WTC11 (cell line): ENCODE results near the gene CREB3L1. TPM values are rescaled to one million over a fixed set of nuclear protein-coding genes. Genes with fewer than 3 reads are reported as not detected.
A peak's percentile ranks its signal among the peaks of the same experiment; 100 is the strongest.

Experiments used
- AFF4 ChIP-seq: sonication (generic); formaldehyde crosslinking; IDR thresholded peaks from 2 replicates; pipeline ENCODE4 v1.8.1; 2023; ENCODE audit warnings: mild to moderate bottlenecking, missing genetic modification reagents, borderline replicate concordance
- AR ChIP-seq: fragments of 250-450 bp; sonication (Bioruptor Pico); IDR thresholded peaks from 2 replicates; pipeline ENCODE4 v1.9.0; 2021; ENCODE audit warnings: mild to moderate bottlenecking
- ARID4B ChIP-seq: sonication (generic); formaldehyde crosslinking; IDR thresholded peaks from 2 replicates; pipeline ENCODE4 v1.8.0; 2023; ENCODE audit warnings: missing genetic modification reagents, mild to moderate bottlenecking, borderline replicate concordance
- CREB1 ChIP-seq: sonication (generic); formaldehyde crosslinking; IDR thresholded peaks from 2 replicates; pipeline ENCODE4 v1.8.0; 2023; ENCODE audit warnings: mild to moderate bottlenecking, missing genetic modification reagents
- CREM ChIP-seq: sonication (generic); formaldehyde crosslinking; IDR thresholded peaks from 2 replicates; pipeline ENCODE4 v1.8.1; 2022; ENCODE audit warnings: mild to moderate bottlenecking, missing genetic modification reagents, moderate library complexity
- CTCF ChIP-seq: fragments of 200-600 bp; IDR thresholded peaks from 2 replicates; pipeline ENCODE4 v1.8.0; 2022; ENCODE audit warnings: antibody characterized with exemption
- ELF4 ChIP-seq: sonication (generic); formaldehyde crosslinking; IDR thresholded peaks from 2 replicates; pipeline ENCODE4 v1.8.1; 2022; ENCODE audit warnings: low read depth, mild to moderate bottlenecking, moderate library complexity, missing genetic modification reagents
- ESRRA ChIP-seq: sonication (generic); formaldehyde crosslinking; IDR thresholded peaks from 2 replicates; pipeline ENCODE4 v1.8.1; 2022; ENCODE audit warnings: mild to moderate bottlenecking, missing genetic modification reagents, borderline replicate concordance
- FOXK1 ChIP-seq: sonication (generic); formaldehyde crosslinking; IDR thresholded peaks from 2 replicates; pipeline ENCODE4 v1.8.0; 2022; ENCODE audit warnings: mild to moderate bottlenecking, moderate library complexity, missing genetic modification reagents
- IRF1 ChIP-seq: sonication (generic); formaldehyde crosslinking; IDR thresholded peaks from 2 replicates; pipeline ENCODE4 v1.8.0; 2023; ENCODE audit warnings: missing genetic modification reagents
- NFATC4 ChIP-seq: fragments of 250-450 bp; sonication (Bioruptor Pico); IDR thresholded peaks from 2 replicates; pipeline ENCODE4 v1.9.0; 2021; ENCODE audit warnings: mild to moderate bottlenecking
- NR1H2 ChIP-seq: sonication (generic); formaldehyde crosslinking; IDR thresholded peaks from 2 replicates; pipeline ENCODE4 v1.9.0; 2021; ENCODE audit warnings: mild to moderate bottlenecking, moderate library complexity, missing genetic modification reagents
- STAT6 ChIP-seq: sonication (generic); formaldehyde crosslinking; conservative IDR thresholded peaks from 2 replicates; pipeline ENCODE4 v1.8.1; 2023; ENCODE audit warnings: mild to moderate bottlenecking, low read depth, missing genetic modification reagents, moderate library complexity
- TEAD1 ChIP-seq: sonication (generic); formaldehyde crosslinking; IDR thresholded peaks from 2 replicates; pipeline ENCODE4 v1.8.0; 2022; ENCODE audit warnings: mild to moderate bottlenecking, missing genetic modification reagents
- ZNF219 ChIP-seq: sonication (generic); formaldehyde crosslinking; IDR thresholded peaks from 2 replicates; pipeline ENCODE4 v1.8.0; 2023; ENCODE audit warnings: missing genetic modification reagents, mild to moderate bottlenecking, borderline replicate concordance
- ZNF532 ChIP-seq: fragments of 250-450 bp; sonication (Bioruptor Pico); IDR thresholded peaks from 2 replicates; pipeline ENCODE4 v1.9.0; 2021; ENCODE audit warnings: mild to moderate bottlenecking, borderline replicate concordance
- total RNA-seq: library from RNA; stranded (reverse); gene quantifications from 3 replicates; pipeline ENCODE4 v1.2.3, GENCODE V29; 2021

CREB3L1 gene
- total RNA-seq, 1 experiment from 2014 or later: 10.9 TPM

- no peak for TF ChIP-seq ARID4B (CRISPR knock-in tag)
- TF ChIP-seq CREM (CRISPR knock-in tag): 0 out of 2 replicates have a peak, but pooled peaks have one; percentile 23
- TF ChIP-seq AR (CRISPR knock-in tag): no peak
- TF ChIP-seq ZNF532: no peak
- no peak for TF ChIP-seq IRF1 (CRISPR knock-in tag)
- TF ChIP-seq CREB1: no peak
- TF ChIP-seq STAT6 (CRISPR knock-in tag): no peak
- TF ChIP-seq ELF4 (CRISPR knock-in tag): no peak
- no peak for TF ChIP-seq CTCF
- TF ChIP-seq NR1H2: no peak
- TF ChIP-seq ZNF219 (CRISPR knock-in tag): 0 out of 2 replicates have a peak, but pooled peaks have one; percentile 6
- 0 out of 2 replicates have a peak, but pooled peaks have one; percentile 24 for TF ChIP-seq ESRRA (CRISPR knock-in tag)
- no peak for TF ChIP-seq AFF4
- no peak for TF ChIP-seq NFATC4 (CRISPR knock-in tag)
- 0 out of 2 replicates have a peak, but pooled peaks have one; percentile 35 for TF ChIP-seq FOXK1 (CRISPR knock-in tag)
- no peak for TF ChIP-seq TEAD1 (CRISPR knock-in tag)
Measured at GRCh38 chr11:46332568-46333393, 55.3 kb downstream of the CREB3L1 start (continued).
